ENCODE results near the gene DLK2.

Gene DLK2

DNA sequence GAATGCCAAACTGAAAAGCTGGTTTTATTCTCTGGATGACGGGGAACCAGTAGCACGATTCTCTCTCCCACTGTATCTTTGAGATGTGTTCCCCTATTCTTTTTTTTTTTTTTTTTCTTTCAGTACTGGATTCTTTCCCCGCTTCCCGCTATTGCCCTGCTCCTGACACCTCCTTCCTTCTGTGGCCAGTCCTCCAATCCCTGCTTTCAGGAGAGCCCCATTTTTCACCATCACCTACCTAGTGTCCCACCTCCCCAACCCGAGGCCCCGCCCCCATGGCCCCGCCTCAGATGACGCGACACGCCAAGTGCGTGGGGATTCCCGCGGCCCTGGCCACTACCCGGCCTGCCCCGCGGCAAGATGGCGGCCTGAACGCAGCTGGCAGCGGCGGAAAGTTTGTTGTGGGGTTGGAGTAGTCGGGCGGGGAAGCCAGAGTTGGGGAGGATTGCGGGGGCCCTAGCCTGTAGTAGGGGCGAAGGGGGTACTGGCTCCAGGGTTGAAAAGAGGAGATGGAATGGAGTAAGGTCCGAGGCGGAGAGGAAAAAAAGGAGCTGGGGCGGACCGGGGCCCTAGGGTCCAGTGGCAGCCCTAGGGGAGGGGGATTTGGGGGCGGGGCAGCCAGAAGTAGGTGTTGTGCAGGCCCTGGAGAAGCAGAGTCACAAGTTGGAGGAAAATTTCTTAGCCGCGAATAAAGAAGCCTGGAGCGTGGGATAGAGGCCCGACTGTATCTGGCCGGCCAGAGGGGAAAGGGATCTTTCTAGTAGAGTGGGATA is 22.1 kb upstream of the DLK2 start, which contains the start of gene TJAP1:
Gene TJAP1 (plus strand): TSS at position 336 of the 773 bp plus-strand sequence. CDS start 21,432 bp downstream, outside the sequence.
- peak within 1 kb of the TSS; percentile 83 for H3K4me3 ChIP-seq (ENCODE audit: low read depth, low read length)
- no peaks in the 10 kb centered on the region for H3K9me3 ChIP-seq (ENCODE audit: control insufficient read depth, low read length)
- H2AFZ ChIP-seq = peak within 1 kb of the TSS; percentile 78
- peak within 1 kb of the TSS; percentile 47 for H3K9ac ChIP-seq
- H3K4me1 ChIP-seq = peaks cover 11% of the 10 kb centered on the region
- TF ChIP-seq, protein P1, sequence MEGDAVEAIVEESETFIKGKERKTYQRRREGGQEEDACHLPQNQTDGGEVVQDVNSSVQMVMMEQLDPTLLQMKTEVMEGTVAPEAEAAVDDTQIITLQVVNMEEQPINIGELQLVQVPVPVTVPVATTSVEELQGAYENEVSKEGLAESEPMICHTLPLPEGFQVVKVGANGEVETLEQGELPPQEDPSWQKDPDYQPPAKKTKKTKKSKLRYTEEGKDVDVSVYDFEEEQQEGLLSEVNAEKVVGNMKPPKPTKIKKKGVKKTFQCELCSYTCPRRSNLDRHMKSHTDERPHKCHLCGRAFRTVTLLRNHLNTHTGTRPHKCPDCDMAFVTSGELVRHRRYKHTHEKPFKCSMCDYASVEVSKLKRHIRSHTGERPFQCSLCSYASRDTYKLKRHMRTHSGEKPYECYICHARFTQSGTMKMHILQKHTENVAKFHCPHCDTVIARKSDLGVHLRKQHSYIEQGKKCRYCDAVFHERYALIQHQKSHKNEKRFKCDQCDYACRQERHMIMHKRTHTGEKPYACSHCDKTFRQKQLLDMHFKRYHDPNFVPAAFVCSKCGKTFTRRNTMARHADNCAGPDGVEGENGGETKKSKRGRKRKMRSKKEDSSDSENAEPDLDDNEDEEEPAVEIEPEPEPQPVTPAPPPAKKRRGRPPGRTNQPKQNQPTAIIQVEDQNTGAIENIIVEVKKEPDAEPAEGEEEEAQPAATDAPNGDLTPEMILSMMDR (IDR thresholded peaks at IDR 0.05) = no peak
- no peaks in the 10 kb centered on the region for H3K27me3 ChIP-seq (ENCODE audit: control insufficient read depth, insufficient read depth, low read length)
- peak within 1 kb of the TSS; percentile 52 for H3K27ac ChIP-seq
- H3K36me3 ChIP-seq (ENCODE audit: control insufficient read depth, insufficient read depth, low read length) = no peaks in the 10 kb centered on the region
- peaks cover 30% of the 10 kb centered on the region for H3K79me2 ChIP-seq
- peak within 1 kb of the TSS; percentile 98 for H3K4me2 ChIP-seq (ENCODE audit: low read length)

DNA sequence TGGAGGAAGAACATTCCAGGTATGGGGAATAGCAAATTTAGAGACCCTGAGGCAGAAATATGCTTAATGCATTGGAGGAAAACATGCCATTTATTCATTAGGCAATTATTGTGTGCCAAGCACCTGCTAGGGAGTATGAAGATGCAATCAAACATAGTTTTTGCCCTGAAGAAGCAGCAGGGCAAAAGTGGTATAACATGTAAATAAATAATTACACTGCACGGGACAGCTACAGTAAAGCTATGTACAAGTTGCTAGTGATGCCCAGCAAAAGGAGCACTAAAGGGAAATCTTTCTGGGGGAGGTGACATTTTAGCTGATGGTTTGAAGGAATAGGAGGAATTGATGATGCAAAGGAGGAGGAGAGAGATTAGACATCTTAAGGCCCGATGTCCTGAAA is 21.4 kb upstream of the DLK2 start:
- Histone ChIP-seq H3K9me3 (ENCODE audit: control insufficient read depth, low read length) (no peaks in the 10 kb centered on the region), H3K27me3 (ENCODE audit: control insufficient read depth, insufficient read depth, low read length) (no peaks in the 10 kb centered on the region), H2AFZ (peak overlapping the region; percentile 78), H3K9ac (no peak overlapping the region), H3K27ac (peak overlapping the region; percentile 34), H3K4me2 (ENCODE audit: low read length) (peak overlapping the region; percentile 98), H3K36me3 (ENCODE audit: control insufficient read depth, insufficient read depth, low read length) (no peaks in the 10 kb centered on the region), H3K4me1 (peaks cover 11% of the 10 kb centered on the region), H3K79me2 (peaks cover 28% of the 10 kb centered on the region), H3K4me3 (ENCODE audit: low read depth, low read length) (peak overlapping the region; percentile 83)
- TF ChIP-seq, protein P1 (IDR thresholded peaks at IDR 0.05) = no peak

GRCh38 chr6:43475516-43475915 is 20.2 kb upstream of the DLK2 start:
- H3K4me1 ChIP-seq = peaks cover 11% of the 10 kb centered on the region
- H3K9ac ChIP-seq = no peak overlapping the region
- no peaks in the 10 kb centered on the region for H3K27me3 ChIP-seq (ENCODE audit: control insufficient read depth, insufficient read depth, low read length)
- H3K9me3 ChIP-seq (ENCODE audit: control insufficient read depth, low read length) = no peaks in the 10 kb centered on the region
- H3K79me2 ChIP-seq = peaks cover 24% of the 10 kb centered on the region
- H2AFZ ChIP-seq = no peak overlapping the region
- TF ChIP-seq, protein P1 (IDR thresholded peaks at IDR 0.05) = no peak
- H3K4me3 ChIP-seq (ENCODE audit: low read depth, low read length) = no peak overlapping the region
- no peaks in the 10 kb centered on the region for H3K36me3 ChIP-seq (ENCODE audit: control insufficient read depth, insufficient read depth, low read length)
- no peak overlapping the region for H3K27ac ChIP-seq
- H3K4me2 ChIP-seq (ENCODE audit: low read length) = no peak overlapping the region

DNA sequence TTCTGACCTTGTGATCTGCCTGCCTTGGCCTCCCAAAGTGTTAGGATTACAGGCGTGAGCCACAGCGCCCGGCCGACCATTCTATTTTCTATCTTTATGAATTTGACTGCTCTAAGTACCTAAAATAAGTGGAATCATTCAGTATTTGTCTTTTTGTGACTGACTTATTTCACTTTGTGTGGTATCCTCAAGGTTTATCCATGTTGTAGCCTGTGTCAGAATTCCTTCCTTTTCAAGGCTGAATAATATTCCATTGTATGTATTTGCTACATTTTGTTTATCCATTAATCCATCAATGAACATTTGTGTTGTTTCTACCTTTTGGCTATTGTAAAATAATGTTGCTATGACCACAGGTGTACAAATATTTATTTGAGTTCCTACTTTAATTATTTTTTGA is 17.2 kb upstream of the DLK2 start:
- Histone ChIP-seq H3K9ac (no peak overlapping the region), H2AFZ (no peak overlapping the region)

More for the DNA sequence above, 17.2 kb upstream of the DLK2 start:
- Histone ChIP-seq H3K36me3 (ENCODE audit: control insufficient read depth, insufficient read depth, low read length) (no peaks in the 10 kb centered on the region), H3K27me3 (ENCODE audit: control insufficient read depth, insufficient read depth, low read length) (no peaks in the 10 kb centered on the region), H3K9me3 (ENCODE audit: control insufficient read depth, low read length) (no peaks in the 10 kb centered on the region), H3K79me2 (no peaks in the 10 kb centered on the region), H3K27ac (no peak overlapping the region), H3K4me1 (peaks cover 4% of the 10 kb centered on the region), H3K4me2 (ENCODE audit: low read length) (no peak overlapping the region), H3K4me3 (ENCODE audit: low read depth, low read length) (no peak overlapping the region)
- TF ChIP-seq, protein P1 (IDR thresholded peaks at IDR 0.05) = no peak
